ENCODE results near the gene WFDC1. TPM values are rescaled to one million over a fixed set of nuclear protein-coding genes. Genes with fewer than 3 reads are reported as not detected.

Gene WFDC1, protein sequence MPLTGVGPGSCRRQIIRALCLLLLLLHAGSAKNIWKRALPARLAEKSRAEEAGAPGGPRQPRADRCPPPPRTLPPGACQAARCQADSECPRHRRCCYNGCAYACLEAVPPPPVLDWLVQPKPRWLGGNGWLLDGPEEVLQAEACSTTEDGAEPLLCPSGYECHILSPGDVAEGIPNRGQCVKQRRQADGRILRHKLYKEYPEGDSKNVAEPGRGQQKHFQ
- total RNA-seq (2022) (0.47 TPM in 1 of 2 replicates, not detected in the other), Bru-seq, nascent RNA (percentile 9 among the genes with signal in this experiment), BruChase-seq, experiment 1, labeled RNA remaining after a 6-hour chase (percentile 16 among the genes with signal in this experiment), BruChase-seq, experiment 2, labeled RNA remaining after a 2-hour chase (percentile 16 among the genes with signal in this experiment)
- long read RNA-seq = 0 reads

- Mint-ChIP-seq H3K4me1 (ENCODE audit: low read depth, unreplicated experiment) (peaks cover 9% of the 10 kb centered on the region), H3K36me3 (ENCODE audit: insufficient read depth, unreplicated experiment) (no peaks in the 10 kb centered on the region), H3K27ac (ENCODE audit: unreplicated experiment) (no peak within 1 kb of the TSS), H3K4me3 (ENCODE audit: low read depth, unreplicated experiment) (no peak within 1 kb of the TSS), H3K9me3 (ENCODE audit: low read depth, unreplicated experiment) (no peaks in the 10 kb centered on the region), H3K27me3 (ENCODE audit: unreplicated experiment) (peaks cover 42% of the 10 kb centered on the region)
- intact Hi-C loops (cut with micrococcal nuclease; ENCODE audit: unreplicated experiment) = no loop called here
- no TSS peak for BruUV-seq (replicated peaks)
- no peak for TF ChIP-seq CTCF (IDR thresholded peaks at IDR 0.05; ENCODE audit: unreplicated experiment)
- CTCF ChIA-PET = no interaction called here
- peak; percentile 23 for DNase-seq
Observed at GRCh38 chr16:84294531-84295142, at the start of gene WFDC1. Gene WFDC1 (plus strand): TSS chr16:84294878. CDS start chr16:84294972, 94 bp downstream.

GRCh38 chr16:84245956-84246678 is 48.6 kb upstream of the WFDC1 start:
- Mint-ChIP-seq H3K4me1 (ENCODE audit: low read depth, unreplicated experiment) (no peaks in the 10 kb centered on the region), H3K27me3 (ENCODE audit: unreplicated experiment) (peaks cover 95% of the 10 kb centered on the region), H3K27ac (ENCODE audit: unreplicated experiment) (no peak overlapping the region), H3K36me3 (ENCODE audit: insufficient read depth, unreplicated experiment) (no peaks in the 10 kb centered on the region), H3K9me3 (ENCODE audit: low read depth, unreplicated experiment) (no peaks in the 10 kb centered on the region), H3K4me3 (ENCODE audit: low read depth, unreplicated experiment) (no peak overlapping the region)
- intact Hi-C loops (cut with micrococcal nuclease; ENCODE audit: unreplicated experiment) = no loop called here
- no peak for DNase-seq
- no TSS peak for BruUV-seq (replicated peaks)
- no peak for TF ChIP-seq CTCF (IDR thresholded peaks at IDR 0.05; ENCODE audit: unreplicated experiment)
- CTCF ChIA-PET = interaction anchor here (0.5 kb wide), 1 partner anchor 15 kb away, joined by 8 read pairs; no protein-coding TSS in a partner anchor

GRCh38 chr16:84246679-84247077 is 48.0 kb upstream of the WFDC1 start:
- no peaks in the 10 kb centered on the region for H3K36me3 Mint-ChIP-seq (ENCODE audit: insufficient read depth, unreplicated experiment)
- TF ChIP-seq CTCF (IDR thresholded peaks at IDR 0.05; ENCODE audit: unreplicated experiment) = no peak
- no peaks in the 10 kb centered on the region for H3K9me3 Mint-ChIP-seq (ENCODE audit: low read depth, unreplicated experiment)
- intact Hi-C loops (cut with micrococcal nuclease; ENCODE audit: unreplicated experiment) = no loop called here
- H3K27ac Mint-ChIP-seq (ENCODE audit: unreplicated experiment) = no peak overlapping the region
- no peak for DNase-seq
- CTCF ChIA-PET = no interaction called here
- no peak overlapping the region for H3K4me3 Mint-ChIP-seq (ENCODE audit: low read depth, unreplicated experiment)
- H3K4me1 Mint-ChIP-seq (ENCODE audit: low read depth, unreplicated experiment) = no peaks in the 10 kb centered on the region
- H3K27me3 Mint-ChIP-seq (ENCODE audit: unreplicated experiment) = peaks cover 95% of the 10 kb centered on the region
- no TSS peak for BruUV-seq (replicated peaks)

- no peaks in the 10 kb centered on the region for H3K4me1 Mint-ChIP-seq (ENCODE audit: low read depth, unreplicated experiment)
- no TSS peak for BruUV-seq (replicated peaks)
Observed at GRCh38 chr16:84247331-84247730, 47.3 kb upstream of the WFDC1 start.

More at GRCh38 chr16:84247331-84247730, 47.3 kb upstream of the WFDC1 start:
- H3K4me3 Mint-ChIP-seq (ENCODE audit: low read depth, unreplicated experiment) = no peak overlapping the region
- no peaks in the 10 kb centered on the region for H3K9me3 Mint-ChIP-seq (ENCODE audit: low read depth, unreplicated experiment)
- no peak for DNase-seq
- H3K27me3 Mint-ChIP-seq (ENCODE audit: unreplicated experiment) = peaks cover 96% of the 10 kb centered on the region
- no peak overlapping the region for H3K27ac Mint-ChIP-seq (ENCODE audit: unreplicated experiment)
- no peak for TF ChIP-seq CTCF (IDR thresholded peaks at IDR 0.05; ENCODE audit: unreplicated experiment)
- intact Hi-C loops (cut with micrococcal nuclease; ENCODE audit: unreplicated experiment) = no loop called here
- H3K36me3 Mint-ChIP-seq (ENCODE audit: insufficient read depth, unreplicated experiment) = no peaks in the 10 kb centered on the region
- CTCF ChIA-PET = no interaction called here

Data from Calu3 (cell line).